Lung (tissue), 12 donors: ENCODE data around the gene ERICH6. TPM values are rescaled to one million over a fixed set of nuclear protein-coding genes. Genes with fewer than 3 reads are reported as not detected.

ENCODE experiments used
- ATAC-seq: fragments of 200-7000 bp; cut with Tn5 transposase; one replicate; pipeline ENCODE4 v1.9.1; 2020; ENCODE audit warnings: moderate number of reproducible peaks; ENCODE audit not compliant: insufficient read depth, low FRiP score
- DNase-seq, 3 donors: peaks; one replicate each; pipeline ENCODE4 v3.0.0-alpha.2; 2013 to 2017
- H3K27ac ChIP-seq, 2 donors: one replicate each; pipeline ENCODE4 v1.5.1; 2013; ENCODE audit warnings: mild to moderate bottlenecking in 2 of 2, moderate library complexity in 2 of 2, control low read depth in 1 of 2, inconsistent platforms in 1 of 2, low read depth in 1 of 2, low read length in 1 of 2
- H3K27me3 ChIP-seq, 3 donors: one replicate each; pipeline ENCODE4 v1.5.1; 2013; ENCODE audit warnings: low read length in 2 of 3; ENCODE audit not compliant: control insufficient read depth in 3 of 3, insufficient read depth in 3 of 3
- H3K36me3 ChIP-seq, 4 donors: one replicate each; pipeline ENCODE4 v1.5.1; 2013; ENCODE audit warnings: low read length in 4 of 4, mild to moderate bottlenecking in 1 of 4, moderate library complexity in 1 of 4; ENCODE audit not compliant: control insufficient read depth in 4 of 4, insufficient read depth in 4 of 4
- H3K4me1 ChIP-seq, 5 donors: one replicate each; pipeline ENCODE4 v1.5.1; 2013; ENCODE audit warnings: low read length in 5 of 5, mild to moderate bottlenecking in 2 of 5, moderate library complexity in 1 of 5; ENCODE audit not compliant: control insufficient read depth in 5 of 5, insufficient read depth in 5 of 5
- H3K4me3 ChIP-seq: one replicate; pipeline ENCODE4 v1.5.1; 2013; ENCODE audit warnings: mild to moderate bottlenecking, control low read depth, moderate library complexity
- H3K9ac ChIP-seq, 2 donors: one replicate each; pipeline ENCODE4 v1.5.1; 2013; ENCODE audit warnings: low read length in 2 of 2, control low read depth in 1 of 2; ENCODE audit not compliant: insufficient read depth in 1 of 2
- H3K9me3 ChIP-seq, 4 donors: one replicate each; pipeline ENCODE4 v1.5.1; 2013; ENCODE audit warnings: low read length in 3 of 4, mild to moderate bottlenecking in 1 of 4, moderate library complexity in 1 of 4; ENCODE audit not compliant: control insufficient read depth in 4 of 4, insufficient read depth in 3 of 4
- WGBS, 2 donors: extraction: QIAGEN DNeasy Blood & Tissue Kit; methylation state at CpG; one replicate each; pipeline ENCODE4 v1.1.7; 2013; 5-methylcytosine and 5-hydroxymethylcytosine counted together
- polyA plus RNA-seq, 2 donors: library from polyadenylated mRNA; stranded (reverse); fragments of 200-250 nt; gene quantifications; one replicate each; pipeline ENCODE4 v1.2.1, GENCODE V29; 2013
- total RNA-seq, 2 donors: library from RNA; depleted of rRNA in 1 of 2; stranded (reverse); fragments of >200 nt in 1 of 2; gene quantifications; one replicate each; pipeline ENCODE4 v1.2.1, GENCODE V29; 2014 to 2021
- TF ChIP-seq, protein P1 (sequence below): IDR thresholded peaks from 2 replicates; pipeline ENCODE4 v1.5.1; 2012; ENCODE audit warnings: mild to moderate bottlenecking; ENCODE audit errors: control extremely low read depth, extremely low read depth
- donor health status: control.
- donor health status: control.
- donor health status: Bipolar disorder and iron deficiency.
- donor health status: healthy.
- donor health status: DM: yes; HTN: yes; CAD: no.

Gene ERICH6
- total and polyA plus RNA-seq, 4 donors: 0.49 TPM; not detected in 3

DNA sequence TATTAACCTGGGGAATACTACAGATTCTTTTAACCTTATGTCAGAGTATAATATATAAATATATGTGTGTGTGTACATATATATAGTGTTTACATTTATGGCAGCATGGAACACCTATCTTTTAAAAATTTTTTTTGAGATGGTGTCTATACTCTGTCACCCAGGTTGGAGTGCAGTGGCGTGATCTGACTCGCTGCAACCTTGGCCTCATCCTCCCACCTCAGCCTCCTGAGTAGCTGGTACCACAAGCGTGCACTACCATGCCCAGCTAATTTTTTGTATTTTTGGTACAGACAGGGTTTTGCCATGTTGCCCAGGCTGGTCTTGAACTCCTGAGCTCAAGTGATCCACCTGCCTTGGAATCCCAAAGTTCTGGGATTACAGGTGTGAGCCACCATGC, 18.5 kb upstream of the ERICH6 start:
- Histone ChIP-seq H3K36me3 (no peaks in the 10 kb centered on the region), H3K4me1 (peaks cover 0 to 1% (median 0%) of the 10 kb centered on the region in 5 donors), H3K9me3 (no peaks in the 10 kb centered on the region), H3K27me3 (no peaks in the 10 kb centered on the region), H3K27ac (no peak overlapping the region), H3K4me3 (no peak overlapping the region), H3K9ac (no peak overlapping the region)
- WGBS, 2 donors: 98 to 99% methylated on average over 3 of the region's 3 CpGs
- ATAC-seq: no peak
- no peak for DNase-seq
- TF ChIP-seq, protein P1, sequence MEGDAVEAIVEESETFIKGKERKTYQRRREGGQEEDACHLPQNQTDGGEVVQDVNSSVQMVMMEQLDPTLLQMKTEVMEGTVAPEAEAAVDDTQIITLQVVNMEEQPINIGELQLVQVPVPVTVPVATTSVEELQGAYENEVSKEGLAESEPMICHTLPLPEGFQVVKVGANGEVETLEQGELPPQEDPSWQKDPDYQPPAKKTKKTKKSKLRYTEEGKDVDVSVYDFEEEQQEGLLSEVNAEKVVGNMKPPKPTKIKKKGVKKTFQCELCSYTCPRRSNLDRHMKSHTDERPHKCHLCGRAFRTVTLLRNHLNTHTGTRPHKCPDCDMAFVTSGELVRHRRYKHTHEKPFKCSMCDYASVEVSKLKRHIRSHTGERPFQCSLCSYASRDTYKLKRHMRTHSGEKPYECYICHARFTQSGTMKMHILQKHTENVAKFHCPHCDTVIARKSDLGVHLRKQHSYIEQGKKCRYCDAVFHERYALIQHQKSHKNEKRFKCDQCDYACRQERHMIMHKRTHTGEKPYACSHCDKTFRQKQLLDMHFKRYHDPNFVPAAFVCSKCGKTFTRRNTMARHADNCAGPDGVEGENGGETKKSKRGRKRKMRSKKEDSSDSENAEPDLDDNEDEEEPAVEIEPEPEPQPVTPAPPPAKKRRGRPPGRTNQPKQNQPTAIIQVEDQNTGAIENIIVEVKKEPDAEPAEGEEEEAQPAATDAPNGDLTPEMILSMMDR: no peak

DNA sequence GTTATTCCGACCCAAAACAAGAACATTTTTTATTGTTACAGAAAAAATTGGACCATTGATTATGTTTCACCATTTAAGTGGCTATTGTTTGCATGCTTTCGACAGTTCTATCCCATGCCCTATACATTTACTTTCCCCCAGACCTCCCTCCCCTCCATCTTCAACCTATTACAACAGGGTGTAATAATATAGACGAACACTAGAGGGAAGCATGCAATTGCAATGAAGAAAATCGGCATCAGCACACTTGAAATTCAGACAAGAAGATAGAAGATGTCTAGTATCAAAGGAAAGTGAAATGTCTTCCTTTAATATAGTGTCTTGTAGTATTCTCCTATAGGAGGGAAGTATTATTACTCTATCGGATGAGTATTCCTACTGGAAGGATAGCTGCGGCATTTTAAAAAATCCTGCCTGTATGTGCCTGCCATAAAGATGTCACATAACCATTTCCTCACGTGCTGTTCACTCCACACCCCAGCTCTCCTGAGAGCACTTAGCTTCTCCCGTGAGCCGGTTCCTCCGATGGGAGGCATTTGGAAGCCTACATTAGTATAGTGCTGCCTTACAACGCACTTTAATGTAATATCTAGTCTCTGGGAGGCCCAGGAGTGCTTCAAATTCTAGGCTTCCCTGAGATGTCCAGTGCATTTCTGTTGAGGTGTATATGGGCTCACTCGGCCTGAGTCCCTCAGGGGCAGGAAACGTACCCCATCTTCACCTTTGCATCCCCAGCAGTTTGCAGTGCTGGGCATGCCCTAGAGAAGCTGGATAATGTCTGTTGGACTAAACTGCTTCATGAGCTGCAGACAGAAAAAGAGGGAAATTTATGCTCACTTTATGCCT, 17.8 kb upstream of the ERICH6 start:
- ATAC-seq (peak; percentile 77), DNase-seq (peak in 2 of 3 donors; percentile 79 to 82)
- H3K27ac ChIP-seq: no peak overlapping the region
- no peak overlapping the region for H3K9ac ChIP-seq
- TF ChIP-seq, protein P1: peak; percentile 74
- 29 to 33% methylated on average over 13 of the region's 13 CpGs for WGBS, 2 donors
- H3K36me3 ChIP-seq: no peaks in the 10 kb centered on the region
- no peaks in the 10 kb centered on the region for H3K9me3 ChIP-seq
- peaks cover 0 to 1% (median 0%) of the 10 kb centered on the region in 5 donors for H3K4me1 ChIP-seq
- no peaks in the 10 kb centered on the region for H3K27me3 ChIP-seq
- no peak overlapping the region for H3K4me3 ChIP-seq

DNA sequence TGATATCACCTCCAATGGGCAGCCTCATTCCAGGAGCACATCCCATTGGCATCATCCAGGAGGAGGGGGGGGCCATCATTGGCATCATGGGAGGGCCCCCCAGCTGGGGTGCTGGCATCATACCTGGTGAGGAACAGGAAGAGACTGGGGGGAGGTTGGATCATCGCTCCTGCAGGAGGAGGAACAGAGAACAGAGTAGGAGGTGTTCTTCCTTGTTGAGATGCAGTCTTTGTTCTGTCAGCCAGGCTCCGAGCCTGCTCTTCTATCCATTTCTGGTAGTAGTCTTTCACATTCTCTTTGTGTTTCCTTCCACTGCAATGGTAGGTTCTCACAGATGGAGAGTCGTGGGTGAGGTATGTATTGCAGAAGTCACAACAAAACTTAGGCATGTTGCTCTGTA, 16.7 kb upstream of the ERICH6 start:
- H3K9ac ChIP-seq: no peak overlapping the region
- H3K9me3 ChIP-seq: no peaks in the 10 kb centered on the region
- ATAC-seq (no peak), DNase-seq (no peak)
- H3K27ac ChIP-seq: no peak overlapping the region
- H3K27me3 ChIP-seq: no peaks in the 10 kb centered on the region
- TF ChIP-seq, protein P1: no peak
- no peak overlapping the region for H3K4me3 ChIP-seq
- H3K4me1 ChIP-seq: peaks cover 0 to 1% (median 0%) of the 10 kb centered on the region in 5 donors
- 79 to 84% methylated on average over 3 of the region's 3 CpGs for WGBS, 2 donors
- H3K36me3 ChIP-seq: no peaks in the 10 kb centered on the region
